ENCODE measurements around the gene SVEP1. TPM values are rescaled to one million over a fixed set of nuclear protein-coding genes. Genes with fewer than 3 reads are reported as not detected.
"Not testable (repeated sequence)": the region's sequence is repeated elsewhere in the genome, so short reads cannot be mapped to it uniquely, and the experiment has no call there.

The SVEP1 gene
- total RNA-seq, 2 experiments from 2014 or later = not detected

GRCh38 chr9:110580850-110581249 lies 1.3 kb upstream of the SVEP1 start:
- ChIA-PET CTCF (no interaction called here), POLR2A (no interaction called here)

- CTCF ChIA-PET = no interaction called here
- POLR2A ChIA-PET = no interaction called here
These were observed 300 bp upstream of the SVEP1 start for GRCh38 chr9:110579862-110580219.

- ChIA-PET CTCF (no interaction called here), POLR2A (no interaction called here)
These were observed 937 bp downstream of the SVEP1 start for GRCh38 chr9:110578575-110579033.

GRCh38 chr9:110575945-110576344 lies 3.6 kb downstream of the SVEP1 start:
- CTCF ChIA-PET = no interaction called here
- POLR2A ChIA-PET = no interaction called here

- ChIA-PET CTCF (no interaction called here), POLR2A (no interaction called here)
These were observed 4.4 kb downstream of the SVEP1 start for GRCh38 chr9:110575169-110575568.

- CTCF ChIA-PET = no interaction called here
- POLR2A ChIA-PET = no interaction called here
These were observed 6.2 kb downstream of the SVEP1 start for GRCh38 chr9:110573305-110573704.

GRCh38 chr9:110571801-110572483 lies 7.6 kb downstream of the SVEP1 start:
- ChIA-PET CTCF (no interaction called here), POLR2A (no interaction called here)

GRCh38 chr9:110566156-110566555 lies 13.4 kb downstream of the SVEP1 start:
- ChIA-PET CTCF (no interaction called here), POLR2A (no interaction called here)

- ChIA-PET CTCF (no interaction called here), POLR2A (no interaction called here)
These were observed 17.7 kb downstream of the SVEP1 start for GRCh38 chr9:110561826-110562225.

GRCh38 chr9:110559869-110560268 lies 19.7 kb downstream of the SVEP1 start:
- CTCF ChIA-PET = no interaction called here
- POLR2A ChIA-PET = no interaction called here

GRCh38 chr9:110555551-110556331 lies 23.8 kb downstream of the SVEP1 start:
- CTCF ChIA-PET = no interaction called here
- POLR2A ChIA-PET = no interaction called here

GRCh38 chr9:110546411-110546871 lies 33.1 kb downstream of the SVEP1 start:
- ChIA-PET CTCF (no interaction called here), POLR2A (no interaction called here)

GRCh38 chr9:110545705-110546104 lies 33.8 kb downstream of the SVEP1 start:
- ChIA-PET CTCF (no interaction called here), POLR2A (no interaction called here)

- ChIA-PET POLR2A (no interaction called here), CTCF (no interaction called here)
These were observed 35.9 kb downstream of the SVEP1 start for GRCh38 chr9:110543631-110544051.

- CTCF ChIA-PET = no interaction called here
- POLR2A ChIA-PET = no interaction called here
These were observed 37.6 kb downstream of the SVEP1 start for GRCh38 chr9:110541950-110542349.

- CTCF ChIA-PET = no interaction called here
- POLR2A ChIA-PET = no interaction called here
These were observed 40.9 kb downstream of the SVEP1 start for GRCh38 chr9:110538647-110539041.

GRCh38 chr9:110537841-110538646 lies 41.5 kb downstream of the SVEP1 start:
- CTCF ChIA-PET = no interaction called here
- POLR2A ChIA-PET = no interaction called here

- POLR2A ChIA-PET = no interaction called here
- CTCF ChIA-PET = no interaction called here
These were observed 42.7 kb downstream of the SVEP1 start for GRCh38 chr9:110536822-110537221.

- POLR2A ChIA-PET, CTCF ChIA-PET: not testable (repeated sequence)
These were observed 45.4 kb downstream of the SVEP1 start for GRCh38 chr9:110534162-110534561.

GRCh38 chr9:110532908-110533665 lies 46.5 kb downstream of the SVEP1 start:
- CTCF ChIA-PET = no interaction called here
- POLR2A ChIA-PET = no interaction called here
